OCI-M2 (cell line): Measurements from ENCODE around the gene SERHL2.
"Not testable (repeated sequence)": the region's sequence is repeated elsewhere in the genome, so short reads cannot be mapped to it uniquely, and the experiment has no call there.

Experiments used
- DNase-seq: peaks from one replicate; lab custom pipeline; 2025; ENCODE audit not compliant: unreplicated experiment; lab: John Stamatoyannopoulos, UW

Gene SERHL2

GRCh38 chr22:42535082-42535731, 18.5 kb upstream of the SERHL2 start:
- DNase-seq, result not testable (repeated sequence)

GRCh38 chr22:42536166-42536565, 17.6 kb upstream of the SERHL2 start:
- no peak for DNase-seq

GRCh38 chr22:42536634-42537033, 17.1 kb upstream of the SERHL2 start:
- not testable (repeated sequence) for DNase-seq

GRCh38 chr22:42537199-42537831, 16.4 kb upstream of the SERHL2 start:
- DNase-seq, result not testable (repeated sequence)

- DNase-seq, result not testable (repeated sequence)
These were observed 14.5 kb upstream of the SERHL2 start for GRCh38 chr22:42539236-42539771.

- DNase-seq, result no peak
These were observed 9.1 kb upstream of the SERHL2 start for GRCh38 chr22:42544686-42545085.

GRCh38 chr22:42547562-42547961, 6.2 kb upstream of the SERHL2 start:
- DNase-seq, result no peak

- DNase-seq, result not testable (repeated sequence)
These were observed 5.6 kb upstream of the SERHL2 start for GRCh38 chr22:42548126-42548525.

GRCh38 chr22:42548597-42549330, 5.0 kb upstream of the SERHL2 start:
- no peak for DNase-seq

GRCh38 chr22:42549331-42550060, 4.3 kb upstream of the SERHL2 start:
- DNase-seq, result no peak

GRCh38 chr22:42552294-42552647, 1.5 kb upstream of the SERHL2 start:
- not testable (repeated sequence) for DNase-seq

- no peak for DNase-seq
These were observed 6.6 kb downstream of the SERHL2 start for GRCh38 chr22:42560381-42560780.

- no peak for DNase-seq
These were observed 7.0 kb downstream of the SERHL2 start for GRCh38 chr22:42560781-42561180.

- no peak for DNase-seq
These were observed 8.1 kb downstream of the SERHL2 start for GRCh38 chr22:42561856-42562255.

- DNase-seq, result no peak
These were observed 8.5 kb downstream of the SERHL2 start for GRCh38 chr22:42562279-42562678.

- DNase-seq, result no peak
These were observed 8.9 kb downstream of the SERHL2 start for GRCh38 chr22:42562684-42563083.

- DNase-seq, result not testable (repeated sequence)
These were observed 10.2 kb downstream of the SERHL2 start for GRCh38 chr22:42563943-42564342.

- no peak for DNase-seq
These were observed 10.9 kb downstream of the SERHL2 start for GRCh38 chr22:42564699-42565098.

GRCh38 chr22:42565956-42566355, 12.2 kb downstream of the SERHL2 start:
- DNase-seq, result no peak

- not testable (repeated sequence) for DNase-seq
These were observed 14.2 kb downstream of the SERHL2 start for GRCh38 chr22:42567950-42568349.

GRCh38 chr22:42570580-42570979, 16.8 kb downstream of the SERHL2 start:
- DNase-seq, result not testable (repeated sequence)
